Activated CD8-positive, alpha-beta memory T cell treated with anti-CD3 and anti-CD28 coated beads, Interleukin-2, amount 50 U/mL, for 24 hours (primary cell): ENCODE measurements around the gene ACP1.

Experiments used
- DNase-seq: peaks from one replicate; pipeline ENCODE4 v3.0.0-alpha.2; 2020; ENCODE audit errors: extremely low read depth

ACP1 gene

GRCh38 chr2:280650-281110 is 15.9 kb downstream of the ACP1 start:
- no peak for DNase-seq

DNA sequence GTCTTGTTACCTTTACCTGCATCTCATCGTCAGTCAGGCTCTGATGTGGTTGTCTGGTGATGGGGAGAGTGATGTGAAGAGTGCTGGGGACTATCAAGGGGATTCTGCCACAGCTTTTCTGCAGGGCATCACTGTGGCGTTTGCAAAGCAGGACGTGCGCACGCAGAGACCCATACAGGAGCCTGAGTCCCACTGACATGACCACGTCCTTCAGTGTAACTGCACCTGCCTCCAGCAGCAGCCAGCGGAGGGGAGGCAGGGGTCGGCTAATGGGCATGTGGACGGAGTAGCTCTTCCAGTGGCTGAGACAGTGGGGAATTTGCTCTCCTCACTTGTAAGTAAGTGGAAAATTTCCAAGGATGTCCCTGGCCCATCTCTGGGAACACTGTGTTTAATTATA is 16.6 kb downstream of the ACP1 start:
- DNase-seq = no peak

DNA sequence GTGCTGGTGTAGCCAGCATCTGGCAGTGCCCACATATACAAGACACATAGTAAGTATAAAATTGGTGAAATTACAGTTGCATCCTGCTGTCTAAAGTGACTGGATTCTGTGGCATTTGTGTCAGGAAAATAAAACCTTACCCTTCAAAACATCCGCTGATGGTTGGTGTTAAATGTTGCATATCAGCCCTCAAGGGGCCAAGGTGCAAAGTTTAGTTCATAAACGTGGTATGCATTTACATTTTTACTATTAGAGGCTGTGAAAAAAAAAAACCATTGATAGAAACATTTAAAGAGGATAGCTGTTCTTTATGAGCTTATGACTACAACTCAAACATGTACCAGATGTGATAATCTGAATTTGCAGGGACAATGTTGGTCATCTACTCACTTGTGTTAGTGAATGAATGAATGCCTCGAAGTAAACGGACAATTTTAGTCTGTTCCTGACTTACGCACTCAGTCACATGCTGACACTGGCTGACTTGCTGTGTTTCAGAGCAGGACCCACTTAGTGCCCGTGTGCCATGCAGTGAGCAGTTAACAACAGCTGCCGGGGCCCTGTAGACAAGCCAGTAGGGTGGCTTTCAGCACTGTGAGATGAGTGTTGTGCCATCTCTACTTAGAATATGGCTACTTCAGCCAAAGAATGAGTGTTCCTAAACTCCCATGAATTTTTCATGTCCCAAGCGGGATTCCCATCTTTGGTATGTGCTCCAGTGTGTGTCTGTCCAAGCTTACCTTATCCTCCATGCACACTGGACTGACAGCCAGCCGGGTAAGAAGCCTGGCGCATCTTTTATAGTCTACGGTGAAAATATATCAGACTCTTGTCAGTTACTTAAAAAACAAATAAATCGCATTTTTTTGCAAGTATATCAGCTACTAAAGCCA is 17.9 kb downstream of the ACP1 start:
- DNase-seq = no peak

DNA sequence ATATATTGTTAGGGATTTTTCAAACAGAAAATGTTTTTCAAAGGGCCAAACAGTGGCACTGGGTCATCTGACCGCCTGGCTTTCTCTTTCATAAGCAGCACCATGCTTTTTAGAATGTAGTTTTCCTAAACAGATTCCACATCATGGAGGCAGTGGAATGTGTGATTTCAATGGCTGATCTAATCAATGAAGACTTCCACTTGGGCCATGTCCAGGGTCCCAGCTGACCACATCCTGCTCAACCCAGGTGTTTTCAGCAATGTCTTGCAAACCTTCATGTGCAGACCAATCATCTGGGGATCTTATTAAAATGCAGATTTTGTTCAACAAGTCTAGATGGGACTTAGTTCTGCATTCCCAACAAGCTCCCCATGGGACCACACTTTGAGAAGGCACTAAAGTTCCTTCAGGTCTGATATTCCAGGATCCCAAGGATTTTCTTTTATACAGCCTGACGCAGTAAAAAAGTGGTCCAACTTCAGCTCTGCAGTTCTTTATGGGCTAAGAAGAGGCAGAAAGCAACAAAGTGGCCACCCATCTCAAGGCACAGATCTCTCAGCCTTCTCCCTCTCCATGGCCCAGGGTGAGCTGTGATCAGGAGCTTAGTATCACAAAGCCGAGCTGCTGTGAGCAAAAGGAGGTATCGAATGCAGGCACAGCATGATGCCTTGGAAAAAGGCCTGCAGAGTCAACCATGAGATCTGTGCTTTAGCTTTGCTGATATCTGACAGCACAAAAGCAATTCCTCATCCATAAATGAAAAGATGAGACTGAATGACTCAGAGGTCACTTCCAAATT is 19.4 kb downstream of the ACP1 start:
- no peak for DNase-seq

GRCh38 chr2:284896-285492 is 20.2 kb downstream of the ACP1 start:
- DNase-seq = no peak

DNA sequence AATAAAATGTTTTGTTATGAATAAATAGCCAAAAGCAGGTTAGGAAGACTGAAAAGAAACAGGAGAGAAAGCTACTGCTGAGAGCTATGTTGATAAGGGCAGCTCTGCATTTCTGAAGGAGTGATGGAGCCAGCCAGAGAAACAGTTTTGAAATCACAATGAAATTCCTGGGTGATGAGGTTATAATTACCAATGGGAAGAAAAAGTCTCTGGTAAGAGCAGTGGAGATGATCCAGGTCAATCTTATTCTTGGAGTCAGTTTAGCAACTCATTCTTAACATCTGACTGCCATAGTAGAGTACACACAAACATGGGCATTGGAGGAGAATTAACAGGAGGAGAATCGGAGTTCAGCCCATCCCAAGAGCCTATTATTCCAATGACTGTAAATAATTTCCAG is 20.8 kb downstream of the ACP1 start:
- DNase-seq = no peak

- DNase-seq = no peak
These were observed 21.3 kb downstream of the ACP1 start for GRCh38 chr2:286035-286434.

DNA sequence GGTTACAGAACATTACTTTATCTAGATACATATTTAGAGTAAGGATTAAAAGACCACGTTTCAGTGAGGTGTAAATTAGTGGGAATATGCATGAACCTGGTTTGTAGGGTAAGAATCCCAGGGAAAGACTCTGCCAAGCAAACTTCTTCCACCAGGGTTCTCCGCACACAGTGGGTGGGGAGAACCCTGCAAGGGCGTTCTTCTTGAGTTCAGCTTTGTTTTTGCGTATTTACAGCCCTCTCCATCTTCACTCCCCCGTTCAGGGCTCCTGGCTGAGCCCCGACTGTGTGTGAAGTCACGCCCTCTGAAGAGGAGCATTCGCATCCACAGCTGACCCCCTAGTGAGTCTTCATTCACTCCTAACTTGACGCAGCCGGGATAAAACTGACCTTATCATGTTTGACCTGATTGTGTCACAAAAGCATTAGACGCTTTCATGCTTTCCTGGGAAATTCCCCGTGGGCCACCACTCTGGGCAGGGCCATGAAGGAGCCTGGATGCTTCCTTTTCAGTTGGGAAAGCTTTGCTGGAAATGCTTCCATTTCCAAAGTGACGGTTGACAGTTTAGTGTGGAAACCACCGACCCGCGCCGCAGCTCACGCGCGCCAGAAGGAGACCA is 22.1 kb downstream of the ACP1 start:
- no peak for DNase-seq

DNA sequence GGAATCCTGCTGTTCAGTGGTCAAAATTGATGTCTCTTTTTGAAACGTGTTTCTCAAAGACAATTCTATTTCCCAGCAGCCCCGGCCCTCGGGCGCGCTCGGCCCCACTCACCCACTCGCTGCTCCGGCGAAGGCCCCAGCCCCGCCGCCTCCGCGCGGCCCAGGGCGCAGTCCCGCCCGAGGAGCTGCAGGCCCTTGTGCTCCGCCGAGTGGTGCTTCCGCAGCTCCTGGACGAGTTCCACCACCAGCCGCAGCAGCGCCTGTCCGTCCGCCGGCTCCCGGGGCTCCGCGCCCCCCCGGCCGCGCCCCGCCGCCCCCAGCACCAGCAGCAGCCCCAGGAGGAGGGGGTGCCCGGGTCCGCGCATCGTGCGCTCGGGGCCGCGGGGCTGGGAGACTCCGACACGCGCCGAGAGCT is 22.7 kb downstream of the ACP1 start:
- no peak for DNase-seq

GRCh38 chr2:287911-288757 is 23.4 kb downstream of the ACP1 start, which contains the start of gene ALKAL2:
Gene ALKAL2, minus strand, starts transcription at chr2:288091. Its CDS starts 256 bp downstream, at chr2:287835.
- no peak for DNase-seq

DNA sequence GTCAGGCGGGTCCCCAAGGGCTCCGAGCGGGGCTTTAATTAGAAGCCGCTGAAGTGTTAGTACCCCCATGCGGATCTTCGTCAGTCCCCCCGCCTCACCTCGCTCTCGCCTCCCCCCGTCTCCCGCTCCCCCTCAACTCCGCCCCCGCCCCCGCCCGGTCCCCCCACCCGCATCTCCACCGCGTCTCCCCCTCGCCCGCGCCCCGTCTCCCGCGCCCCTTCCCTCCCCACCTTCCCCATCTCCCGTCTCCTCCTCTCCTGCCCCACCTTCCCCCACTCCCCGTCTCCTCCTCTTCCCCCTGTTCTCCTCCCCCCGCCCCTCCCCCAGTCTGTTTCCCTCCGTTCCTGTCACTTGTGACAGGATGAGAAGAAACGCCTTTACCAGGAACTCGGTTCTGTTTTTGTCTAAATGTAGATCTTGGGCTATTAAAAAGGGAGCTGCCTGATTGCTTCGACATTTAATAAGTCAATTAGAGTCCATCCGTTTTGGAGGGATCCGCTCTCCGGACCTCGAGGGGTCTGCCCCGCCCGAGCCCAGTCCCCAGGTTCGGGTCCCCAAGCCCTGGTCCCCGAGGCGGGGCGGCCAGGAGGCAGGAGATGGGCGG is 24.1 kb downstream of the ACP1 start:
- no peak for DNase-seq

GRCh38 chr2:289362-290089 is 24.8 kb downstream of the ACP1 start:
- DNase-seq = no peak

GRCh38 chr2:290090-290722 is 25.5 kb downstream of the ACP1 start:
- no peak for DNase-seq

DNA sequence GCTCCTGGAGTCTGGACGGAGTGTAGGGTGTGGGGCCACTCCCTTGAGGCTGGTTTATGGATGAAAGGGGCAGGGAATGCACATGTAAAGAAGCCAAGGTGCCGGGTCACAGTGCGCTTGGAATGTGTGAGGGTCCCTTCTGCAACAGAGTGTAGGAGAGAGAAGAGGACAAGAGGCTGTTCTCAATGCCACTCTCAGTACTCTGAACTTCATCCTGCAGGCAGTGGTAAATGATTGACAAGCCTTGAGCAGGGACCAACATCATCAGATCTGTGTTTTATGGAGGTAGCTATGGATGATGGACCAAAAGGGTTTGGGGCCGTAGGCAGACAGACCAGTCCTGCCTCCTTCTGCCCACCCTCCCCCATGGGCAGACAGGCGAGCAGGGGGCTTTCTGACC is 30.3 kb downstream of the ACP1 start:
- DNase-seq = no peak

- no peak for DNase-seq
These were observed 31.6 kb downstream of the ACP1 start for GRCh38 chr2:296354-296753.

DNA sequence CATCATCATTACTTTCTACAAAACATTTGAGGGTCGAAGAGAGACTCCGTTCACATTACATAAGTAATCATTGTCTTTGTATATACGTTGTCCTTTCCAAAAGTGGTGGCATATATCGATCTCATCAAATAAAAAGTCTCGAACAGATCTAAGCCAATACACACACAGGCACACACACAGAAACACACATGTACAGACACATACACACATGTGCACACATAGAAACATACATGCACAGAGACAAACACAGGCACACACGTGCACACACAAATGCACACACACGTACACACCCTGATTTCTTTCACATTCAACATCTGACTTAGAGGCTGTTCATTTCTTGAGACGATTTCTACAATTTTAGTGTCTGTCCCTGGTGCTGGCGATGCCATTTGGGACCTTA is 40.6 kb downstream of the ACP1 start:
- DNase-seq = no peak

GRCh38 chr2:309148-309953 is 44.6 kb downstream of the ACP1 start:
- DNase-seq = no peak

GRCh38 chr2:309954-310510 is 45.3 kb downstream of the ACP1 start:
- no peak for DNase-seq
